Vagina (tissue), 2 donors: Measurements from ENCODE around the gene UNC93B1.
"Not testable (repeated sequence)": the region's sequence is repeated elsewhere in the genome, so short reads cannot be mapped to it uniquely, and the experiment has no call there.

Experiments used
- POLR2A ChIP-seq, 2 donors: fragments of 450-650 bp; IDR thresholded peaks; one replicate each; pipeline ENCODE4 v1.6.1; 2017; ENCODE audit warnings: antibody characterized with exemption in 2 of 2, mild to moderate bottlenecking in 2 of 2, moderate library complexity in 2 of 2
- TF ChIP-seq, protein P1 (sequence below), 3 experiments: fragments of 450-650 bp in 2 of 3; fragments of 200-600 bp in 1 of 3; sonication (generic) in 1 of 3; IDR thresholded peaks; one replicate each; pipeline ENCODE4 v1.5.1; 2017 to 2019; ENCODE audit warnings: antibody characterized with exemption in 3 of 3, mild to moderate bottlenecking in 2 of 3, moderate library complexity in 2 of 3

DNA sequence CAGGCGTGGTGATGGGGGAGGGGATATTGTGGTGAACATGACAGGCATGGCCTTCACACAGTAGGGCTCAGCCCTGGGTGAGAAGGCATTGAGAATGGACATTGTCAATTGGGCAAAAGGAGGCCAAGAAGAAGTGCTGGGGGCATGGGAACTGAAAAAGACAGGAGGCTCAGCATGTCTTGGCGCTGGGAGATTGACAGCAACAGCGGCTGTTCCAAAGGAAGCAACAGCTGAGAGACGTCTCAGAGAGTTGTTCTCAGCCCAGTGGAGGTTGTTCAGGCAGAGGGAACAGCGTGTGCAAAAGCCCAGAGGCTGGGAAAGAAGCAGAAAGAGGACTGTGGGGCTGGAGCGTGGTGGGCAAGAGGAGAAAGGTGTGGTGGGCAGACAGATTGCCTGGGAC is 47.7 kb downstream of the UNC93B1 start:
- not testable (repeated sequence) for TF ChIP-seq POLR2A (IDR thresholded peaks at IDR 0.05)
- TF ChIP-seq, protein P1, sequence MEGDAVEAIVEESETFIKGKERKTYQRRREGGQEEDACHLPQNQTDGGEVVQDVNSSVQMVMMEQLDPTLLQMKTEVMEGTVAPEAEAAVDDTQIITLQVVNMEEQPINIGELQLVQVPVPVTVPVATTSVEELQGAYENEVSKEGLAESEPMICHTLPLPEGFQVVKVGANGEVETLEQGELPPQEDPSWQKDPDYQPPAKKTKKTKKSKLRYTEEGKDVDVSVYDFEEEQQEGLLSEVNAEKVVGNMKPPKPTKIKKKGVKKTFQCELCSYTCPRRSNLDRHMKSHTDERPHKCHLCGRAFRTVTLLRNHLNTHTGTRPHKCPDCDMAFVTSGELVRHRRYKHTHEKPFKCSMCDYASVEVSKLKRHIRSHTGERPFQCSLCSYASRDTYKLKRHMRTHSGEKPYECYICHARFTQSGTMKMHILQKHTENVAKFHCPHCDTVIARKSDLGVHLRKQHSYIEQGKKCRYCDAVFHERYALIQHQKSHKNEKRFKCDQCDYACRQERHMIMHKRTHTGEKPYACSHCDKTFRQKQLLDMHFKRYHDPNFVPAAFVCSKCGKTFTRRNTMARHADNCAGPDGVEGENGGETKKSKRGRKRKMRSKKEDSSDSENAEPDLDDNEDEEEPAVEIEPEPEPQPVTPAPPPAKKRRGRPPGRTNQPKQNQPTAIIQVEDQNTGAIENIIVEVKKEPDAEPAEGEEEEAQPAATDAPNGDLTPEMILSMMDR (IDR thresholded peaks at IDR 0.05) = not testable (repeated sequence)
